Prostate gland (tissue), 2 donors: ENCODE data around the gene PMVK. TPM values are rescaled to one million over a fixed set of nuclear protein-coding genes. Genes with fewer than 3 reads are reported as not detected.
A peak's percentile ranks its signal among the peaks of the same experiment; 100 is the strongest.

Experiments used
- DNase-seq: peaks from one replicate; pipeline ENCODE4 v3.0.0-alpha.2; 2019; ENCODE audit warnings: low spot score
- H3K27ac ChIP-seq, 2 donors: fragments of 200-600 bp; sonication (generic); 2 replicates each; pipeline ENCODE4 v1.5.1; 2017 to 2019
- H3K27me3 ChIP-seq: fragments of 200-600 bp; sonication (generic); replicated peaks from 2 replicates; pipeline ENCODE4 v1.5.1; 2019; ENCODE audit not compliant: insufficient read depth
- H3K36me3 ChIP-seq, 2 donors: fragments of 200-600 bp; sonication (generic); 1 replicate in 1 of 2; 2 replicates in 1 of 2; pipeline versions ENCODE4 v1.5.1 to v1.8.1; 2017 to 2019
- H3K4me1 ChIP-seq: fragments of 200-600 bp; sonication (generic); replicated peaks from 2 replicates; pipeline ENCODE4 v1.5.1; 2019
- H3K4me3 ChIP-seq, 2 donors: fragments of 200-600 bp; sonication (generic); 2 replicates each; pipeline ENCODE4 v1.5.1; 2017 to 2019
- H3K9me3 ChIP-seq: fragments of 200-600 bp; sonication (generic); 2 replicates; pipeline ENCODE4 v1.5.1; 2017
- CTCF ChIP-seq, 4 experiments: fragments of 200-600 bp in 2 of 4; fragments of 450-650 bp in 2 of 4; sonication (generic) in 2 of 4; IDR thresholded peaks; 1 replicate in 3 of 4; 2 replicates in 1 of 4; pipeline ENCODE4 v1.5.1; 2016 to 2019; ENCODE audit warnings: antibody characterized with exemption in 4 of 4, mild to moderate bottlenecking in 2 of 4, moderate library complexity in 2 of 4
- POLR2A ChIP-seq: fragments of 450-650 bp; IDR thresholded peaks from one replicate; pipeline ENCODE4 v1.6.1; 2016; ENCODE audit warnings: antibody characterized with exemption, mild to moderate bottlenecking
- POLR2AphosphoS5 ChIP-seq: sonication (generic); formaldehyde crosslinking; IDR thresholded peaks from one replicate; pipeline ENCODE4 v1.6.1; 2017; ENCODE audit warnings: antibody characterized with exemption
- WGBS: methylation state at CpG from one replicate; pipeline ENCODE4 v1.1.5; 2018; 5-methylcytosine and 5-hydroxymethylcytosine counted together
- intact Hi-C: fragments of 100-400 bp; cut with DNase I; formaldehyde crosslinking; loops from one replicate; pipeline ENCODE4 v1.14.2; 2022
- total RNA-seq, 2 donors: library from RNA; depleted of rRNA; stranded (reverse); fragments of >200 nt; gene quantifications; one replicate each; pipeline ENCODE4 v1.1.0, GENCODE V29; 2016

PMVK gene
- 10 to 100 TPM; 23.2 to 26.2 TPM for total RNA-seq

DNA sequence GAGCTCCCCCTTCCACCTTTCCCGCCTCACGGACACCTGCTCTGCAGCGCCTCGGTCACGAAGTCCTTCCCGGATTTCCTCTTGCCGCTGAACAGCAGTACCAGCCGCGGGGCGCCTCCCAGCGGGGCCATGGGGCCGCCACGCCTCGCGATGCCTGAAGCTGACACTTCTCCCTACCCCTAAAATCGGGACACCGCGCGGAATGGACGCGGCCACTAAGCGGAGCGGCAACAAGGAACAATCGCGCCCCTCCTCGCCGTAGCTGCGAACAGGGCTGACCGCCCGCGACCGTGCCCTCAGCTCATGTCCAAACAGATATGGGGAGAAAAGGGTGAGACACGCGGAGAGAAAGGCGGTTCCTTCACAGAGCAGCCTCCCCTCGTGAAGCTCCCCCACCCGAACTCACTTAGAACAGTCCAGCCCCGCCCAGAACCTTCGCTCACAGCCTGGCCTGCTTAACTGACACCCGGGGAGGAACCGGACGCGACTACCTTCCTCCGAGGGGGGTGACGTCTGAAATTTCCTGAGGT, at the start of gene PMVK:
Gene PMVK, minus strand, starts transcription at position 165 of the 530 bp plus-strand sequence. Its CDS starts 34 bp downstream, at position 131.
- TF ChIP-seq CTCF (IDR thresholded peaks at IDR 0.05): peak in 3 of 4 experiments; percentile 31 to 63 (median 57)
- TF ChIP-seq POLR2A: peak; percentile 70
- TF ChIP-seq POLR2AphosphoS5: peak; percentile 63
- Histone ChIP-seq H3K9me3 (no peaks in the 10 kb centered on the region), H3K27ac (peak within 1 kb of the TSS; percentile 99), H3K36me3 (no peaks in the 10 kb centered on the region), H3K4me1 (peaks cover 19% of the 10 kb centered on the region), H3K27me3 (no peaks in the 10 kb centered on the region), H3K4me3 (peak within 1 kb of the TSS; percentile 66 to 69)
- under 1% methylated on average over 44 of the region's 45 CpGs for WGBS
- intact Hi-C loops: no loop called here
- DNase-seq: peak; percentile 96

- Histone ChIP-seq H3K27me3 (no peaks in the 10 kb centered on the region), H3K9me3 (no peaks in the 10 kb centered on the region), H3K4me1 (peaks cover 6% of the 10 kb centered on the region), H3K27ac (peak overlapping the region; percentile 47 to 72), H3K36me3 (peaks cover 0 to 8% of the 10 kb centered on the region in 2 donors), H3K4me3 (peak overlapping the region; percentile 47 to 54)
- WGBS: 9% methylated on average over 17 of the region's 17 CpGs
- TF ChIP-seq POLR2AphosphoS5 (no peak), CTCF (IDR thresholded peaks at IDR 0.05) (no peak), POLR2A (no peak)
- no peak for DNase-seq
- intact Hi-C loops: no loop called here
Measured at GRCh38 chr1:154983776-154984466, 47.4 kb upstream of the PMVK start.

DNA sequence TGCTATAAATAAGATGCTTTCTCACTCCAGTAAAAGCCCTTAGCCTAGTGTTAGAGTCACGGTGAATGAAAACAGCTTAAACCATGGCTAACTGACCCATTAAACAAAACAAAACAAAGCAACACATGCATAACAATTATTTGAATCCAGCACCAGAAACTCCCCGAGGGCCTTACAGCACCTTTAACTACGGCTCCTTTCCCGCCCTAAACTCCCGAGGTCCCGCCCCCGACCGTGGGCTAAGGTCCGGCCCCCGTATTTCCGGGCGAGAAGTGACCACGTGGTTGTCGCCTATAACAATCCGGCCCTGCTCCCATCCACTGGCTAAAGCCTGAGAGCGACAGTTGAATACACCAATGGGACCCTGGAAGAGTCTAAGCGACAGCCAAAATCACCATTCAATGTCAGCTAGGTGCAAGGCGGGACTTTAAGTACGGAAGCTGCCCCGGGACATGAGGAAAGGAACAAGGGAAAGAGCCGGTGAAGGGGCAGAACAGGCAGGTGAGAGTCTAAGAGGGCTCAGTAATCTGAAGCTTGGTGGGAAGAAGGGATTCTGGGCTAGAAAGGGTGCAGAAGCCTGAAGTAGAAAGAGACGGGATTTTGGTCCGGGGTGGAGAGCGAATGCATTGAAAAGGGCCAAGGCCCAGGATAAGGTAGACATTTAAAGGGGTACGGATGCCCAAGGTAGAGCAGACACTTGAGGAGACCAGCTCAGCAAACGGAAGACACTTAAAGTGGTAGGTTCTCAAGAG, 46.6 kb upstream of the PMVK start, which contains the start of gene FLAD1:
Gene FLAD1, plus strand, starts transcription at position 448 of the 752 bp plus-strand sequence. CDS start 351 bp downstream, outside the sequence.
- H3K4me3 ChIP-seq: peak within 1 kb of the TSS; percentile 47 to 54
- intact Hi-C loops: no loop called here
- under 1% methylated on average over 26 of the region's 26 CpGs for WGBS
- H3K4me1 ChIP-seq: peaks cover 6% of the 10 kb centered on the region
- H3K27ac ChIP-seq: peak within 1 kb of the TSS; percentile 58 to 72
- no peaks in the 10 kb centered on the region for H3K9me3 ChIP-seq
- H3K36me3 ChIP-seq: peaks cover 0 to 8% of the 10 kb centered on the region in 2 donors
- DNase-seq: peak; percentile 99
- H3K27me3 ChIP-seq: no peaks in the 10 kb centered on the region
- TF ChIP-seq POLR2A: no peak
- peak in 1 of 4 experiments; percentile 26 for TF ChIP-seq CTCF (IDR thresholded peaks at IDR 0.05)
- peak; percentile 100 for TF ChIP-seq POLR2AphosphoS5

GRCh38 chr1:154982341-154982740, 45.8 kb upstream of the PMVK start:
- 62% methylated on average over 6 of the region's 6 CpGs for WGBS
- peak overlapping the region; percentile 54 to 58 for H3K27ac ChIP-seq
- no peaks in the 10 kb centered on the region for H3K27me3 ChIP-seq
- TF ChIP-seq POLR2AphosphoS5: no peak
- no peak for TF ChIP-seq CTCF (IDR thresholded peaks at IDR 0.05)
- TF ChIP-seq POLR2A: no peak
- intact Hi-C loops: no loop called here
- peak overlapping the region; percentile 47 to 54 for H3K4me3 ChIP-seq
- peaks cover 6% of the 10 kb centered on the region for H3K4me1 ChIP-seq
- peaks cover 0 to under 1% of the 10 kb centered on the region in 2 donors for H3K36me3 ChIP-seq
- H3K9me3 ChIP-seq: no peaks in the 10 kb centered on the region
- DNase-seq: no peak
